Dermis lymphatic vessel endothelial cell (primary cell): ENCODE results near the gene LYPD5. TPM values are rescaled to one million over a fixed set of nuclear protein-coding genes. Genes with fewer than 3 reads are reported as not detected.

ENCODE experiments used
- total RNA-seq: library from RNA; depleted of rRNA; stranded (reverse); fragments of >200 nt; gene quantifications from 2 replicates; pipeline ENCODE4 v1.2.1, GENCODE V29; 2014

The LYPD5 gene
- 0.22 and 0.43 TPM in 2 replicates for total RNA-seq

DNA sequence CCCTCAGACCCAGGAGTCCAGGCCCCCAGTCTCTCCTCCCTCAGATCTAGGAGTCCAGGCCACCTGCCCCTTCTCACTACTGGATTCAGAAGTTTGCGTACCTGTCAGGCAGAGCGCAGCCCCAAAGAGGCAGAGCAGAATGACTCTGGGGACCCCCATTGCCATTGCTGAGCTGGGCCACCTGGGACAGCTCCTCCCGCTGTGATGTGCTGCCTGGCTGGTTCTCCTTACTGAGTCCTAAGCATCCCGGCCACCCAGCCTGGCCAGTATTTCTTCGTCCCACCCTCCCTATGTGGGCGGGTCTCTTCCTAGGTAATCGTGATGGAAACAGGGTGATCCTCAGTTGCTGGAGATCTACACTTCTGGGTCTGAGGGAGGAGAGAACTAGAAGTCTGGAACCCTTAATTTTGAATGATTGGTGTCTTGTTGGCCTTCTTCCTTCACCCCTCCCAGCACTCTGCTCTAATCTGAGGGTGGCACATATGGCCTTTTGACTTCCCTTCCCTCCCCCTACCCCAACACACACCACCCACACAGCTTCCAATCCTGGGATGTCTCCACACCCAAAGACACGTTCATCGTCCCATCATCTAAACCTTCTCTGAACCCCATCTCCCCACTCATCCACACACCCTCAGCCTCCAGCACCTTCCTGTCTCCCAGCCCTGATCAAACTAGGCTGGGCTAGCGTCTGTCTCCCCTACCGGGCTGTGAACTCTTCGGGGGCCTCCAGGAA lies at the start of gene LYPD5:
Gene LYPD5 (minus strand): TSS at position 232 of the 736 bp plus-strand sequence. CDS start 67 bp downstream, at position 165.

GRCh38 chr19:43826787-43827754 lies 24.8 kb upstream of the LYPD5 start, which contains the start of gene ZNF283:
Gene ZNF283 (plus strand): TSS chr19:43827321. CDS start chr19:43833505, 6,184 bp downstream.

GRCh38 chr19:43780706-43781525 lies 21.3 kb downstream of the LYPD5 start, which contains the start of gene KCNN4:
Gene KCNN4 (minus strand): TSS chr19:43780973. CDS start chr19:43780861, 112 bp downstream.

GRCh38 chr19:43754503-43755255 lies 47.6 kb downstream of the LYPD5 start, which contains the start of gene SMG9:
Gene SMG9 (minus strand): TSS chr19:43754962. CDS start chr19:43750741, 4,221 bp downstream.

Other genes starting within 250 kb of the LYPD5 start
- gene XRCC1, start 226.9 kb downstream of the LYPD5 start, total RNA-seq: 13.2 and 14.4 TPM in 2 replicates
- gene PINLYP, start 226.6 kb downstream of the LYPD5 start, total RNA-seq: 2.2 and 5.9 TPM in 2 replicates
- gene IRGQ, start 206.3 kb downstream of the LYPD5 start, total RNA-seq: 24.1 and 26.8 TPM in 2 replicates
- gene ZNF576, start 205.9 kb downstream of the LYPD5 start, total RNA-seq: 7.2 and 7.3 TPM in 2 replicates
- gene SRRM5, start 190.4 kb downstream of the LYPD5 start, total RNA-seq: under 0.01 TPM in 1 of 2 replicates, not detected in the other
- 63.6 and 69.0 TPM in 2 replicates for gene ZNF428, start 182.8 kb downstream of the LYPD5 start, total RNA-seq
- gene CADM4, start 162.6 kb downstream of the LYPD5 start, total RNA-seq: 9.4 and 11.1 TPM in 2 replicates
- gene PLAUR, start 132.3 kb downstream of the LYPD5 start, total RNA-seq: 4.0 and 5.4 TPM in 2 replicates
- gene IRGC, start 86.4 kb downstream of the LYPD5 start, total RNA-seq: not detected in 2 replicates
- 3.8 and 5.4 TPM in 2 replicates for gene SMG9, start 47.5 kb downstream of the LYPD5 start, total RNA-seq
- gene KCNN4, start 21.5 kb downstream of the LYPD5 start, total RNA-seq: 0.11 TPM in 1 of 2 replicates, not detected in the other
- 7.2 and 12.0 TPM in 2 replicates for gene ZNF283, start 24.9 kb upstream of the LYPD5 start, total RNA-seq
- 0.54 and 0.77 TPM in 2 replicates for gene ZNF404, start 81.5 kb upstream of the LYPD5 start, total RNA-seq
- 16.3 and 21.6 TPM in 2 replicates for gene ZNF45, start 132.8 kb upstream of the LYPD5 start, total RNA-seq
- gene ZNF221, start 148.8 kb upstream of the LYPD5 start, total RNA-seq: 3.9 and 6.3 TPM in 2 replicates
- gene ZNF155, start 181.7 kb upstream of the LYPD5 start, total RNA-seq: 7.8 and 9.9 TPM in 2 replicates
- 3.0 and 4.2 TPM in 2 replicates for gene ZNF230, start 200.5 kb upstream of the LYPD5 start, total RNA-seq
- gene ZNF222, start 222.9 kb upstream of the LYPD5 start, total RNA-seq: 5.7 and 7.8 TPM in 2 replicates
- gene ZNF223, start 249.6 kb upstream of the LYPD5 start, total RNA-seq: 6.0 and 7.3 TPM in 2 replicates